Smooth muscle cell (in vitro differentiated cells): ENCODE measurements around the gene INTS2. TPM values are rescaled to one million over a fixed set of nuclear protein-coding genes. Genes with fewer than 3 reads are reported as not detected.

Source experiments
- DNase-seq: peaks from one replicate; lab custom pipeline; 2025; ENCODE audit not compliant: unreplicated experiment; lab: John Stamatoyannopoulos, UW
- H2AFZ ChIP-seq: fragments of 200-600 bp; sonication (generic); 2 replicates; pipeline ENCODE4 v1.6.0; 2016; ENCODE audit warnings: antibody characterized with exemption, low read depth, mild to moderate bottlenecking
- H3F3A ChIP-seq: fragments of 200-600 bp; sonication (generic); 2 replicates; pipeline ENCODE4 v1.6.0; 2017; ENCODE audit warnings: antibody characterized with exemption, low read depth
- H3K27ac ChIP-seq: fragments of 200-600 bp; sonication (generic); 2 replicates; pipeline ENCODE4 v1.5.1; 2016; ENCODE audit warnings: low read depth, mild to moderate bottlenecking
- H3K27me3 ChIP-seq: fragments of 200-600 bp; sonication (generic); 2 replicates; pipeline ENCODE4 v1.6.1; 2016; ENCODE audit warnings: low read depth, mild to moderate bottlenecking
- H3K36me3 ChIP-seq: fragments of 200-600 bp; sonication (generic); 2 replicates; pipeline ENCODE4 v1.5.1; 2016; ENCODE audit warnings: low read depth
- H3K4me1 ChIP-seq: fragments of 200-600 bp; sonication (generic); 2 replicates; pipeline ENCODE4 v1.5.1; 2016; ENCODE audit warnings: low read depth
- H3K4me2 ChIP-seq: fragments of 200-600 bp; sonication (generic); 2 replicates; pipeline ENCODE4 v1.6.0; 2016; ENCODE audit warnings: mild to moderate bottlenecking
- H3K4me3 ChIP-seq: fragments of 200-600 bp; sonication (generic); 2 replicates; pipeline ENCODE4 v1.5.1; 2016; ENCODE audit warnings: mild to moderate bottlenecking
- H3K79me2 ChIP-seq: fragments of 200-600 bp; sonication (generic); 2 replicates; pipeline ENCODE4 v1.6.0; 2016; ENCODE audit warnings: low read depth, mild to moderate bottlenecking
- H3K9ac ChIP-seq: fragments of 200-600 bp; sonication (generic); 2 replicates; pipeline ENCODE4 v1.6.0; 2016; ENCODE audit warnings: low read depth
- H3K9me3 ChIP-seq: fragments of 200-600 bp; sonication (generic); replicated peaks from 2 replicates; pipeline ENCODE4 v1.5.1; 2016; ENCODE audit warnings: low read depth
- H4K20me1 ChIP-seq: fragments of 200-600 bp; sonication (generic); 2 replicates; pipeline ENCODE4 v1.6.0; 2016; ENCODE audit warnings: low read depth
- WGBS: methylation state at CpG from one replicate; pipeline ENCODE4 v1.1.7; 2016; ENCODE audit warnings: low lambda C conversion rate; 5-methylcytosine and 5-hydroxymethylcytosine counted together
- polyA plus RNA-seq: library from polyadenylated mRNA; unstranded; fragments of >200 nt; fragmentation: Nextera tagmentation; extraction: Ambion mirVana; gene quantifications from 2 replicates; pipeline ENCODE4 v1.2.1, GENCODE V29; 2016
- total RNA-seq: library from RNA; depleted of rRNA; stranded (reverse); fragments of >200 nt; gene quantifications from 2 replicates; pipeline ENCODE4 v1.2.3, GENCODE V29; 2014
- TF ChIP-seq, protein P1 (sequence below): fragments of 200-600 bp; sonication (generic); IDR thresholded peaks from 2 replicates; pipeline ENCODE4 v1.5.1; 2017; ENCODE audit warnings: borderline replicate concordance, mild to moderate bottlenecking, antibody characterized with exemption; ENCODE audit not compliant: insufficient read depth, poor library complexity, severe bottlenecking

INTS2 gene
- total and polyA plus RNA-seq, 2 experiments from 2014 or later: 3.9 to 15.5 TPM

DNA sequence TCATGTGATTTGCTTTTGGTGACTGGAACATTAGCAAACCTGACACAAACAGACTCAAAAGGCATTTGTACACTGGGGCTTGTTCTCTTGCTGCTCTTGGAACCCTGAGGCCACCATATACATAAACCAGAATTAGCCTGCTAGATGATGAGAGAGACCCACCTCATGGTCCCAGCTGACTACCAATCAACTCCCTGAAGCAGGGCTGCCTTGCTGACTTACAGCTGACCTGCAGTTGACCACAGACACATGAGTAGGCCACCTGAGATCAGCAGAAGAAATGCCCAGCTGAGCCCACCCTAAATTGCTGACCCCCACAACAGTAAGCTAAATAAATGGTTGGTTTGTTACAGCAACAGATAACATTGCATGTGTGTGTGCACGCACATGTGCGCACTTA, 93.2 kb downstream of the INTS2 start:
- H3K79me2 ChIP-seq: no peaks in the 10 kb centered on the region
- no peaks in the 10 kb centered on the region for H3F3A ChIP-seq
- H3K27me3 ChIP-seq: no peaks in the 10 kb centered on the region
- no peaks in the 10 kb centered on the region for H3K9me3 ChIP-seq
- H3K4me2 ChIP-seq: no peak overlapping the region
- WGBS: 96% methylated on average over 2 of the region's 2 CpGs
- no peak overlapping the region for H3K27ac ChIP-seq
- H3K4me1 ChIP-seq: no peaks in the 10 kb centered on the region
- H3K36me3 ChIP-seq: no peaks in the 10 kb centered on the region
- H3K4me3 ChIP-seq: no peak overlapping the region
- DNase-seq: no peak
- TF ChIP-seq, protein P1, sequence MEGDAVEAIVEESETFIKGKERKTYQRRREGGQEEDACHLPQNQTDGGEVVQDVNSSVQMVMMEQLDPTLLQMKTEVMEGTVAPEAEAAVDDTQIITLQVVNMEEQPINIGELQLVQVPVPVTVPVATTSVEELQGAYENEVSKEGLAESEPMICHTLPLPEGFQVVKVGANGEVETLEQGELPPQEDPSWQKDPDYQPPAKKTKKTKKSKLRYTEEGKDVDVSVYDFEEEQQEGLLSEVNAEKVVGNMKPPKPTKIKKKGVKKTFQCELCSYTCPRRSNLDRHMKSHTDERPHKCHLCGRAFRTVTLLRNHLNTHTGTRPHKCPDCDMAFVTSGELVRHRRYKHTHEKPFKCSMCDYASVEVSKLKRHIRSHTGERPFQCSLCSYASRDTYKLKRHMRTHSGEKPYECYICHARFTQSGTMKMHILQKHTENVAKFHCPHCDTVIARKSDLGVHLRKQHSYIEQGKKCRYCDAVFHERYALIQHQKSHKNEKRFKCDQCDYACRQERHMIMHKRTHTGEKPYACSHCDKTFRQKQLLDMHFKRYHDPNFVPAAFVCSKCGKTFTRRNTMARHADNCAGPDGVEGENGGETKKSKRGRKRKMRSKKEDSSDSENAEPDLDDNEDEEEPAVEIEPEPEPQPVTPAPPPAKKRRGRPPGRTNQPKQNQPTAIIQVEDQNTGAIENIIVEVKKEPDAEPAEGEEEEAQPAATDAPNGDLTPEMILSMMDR: no peak
- no peak overlapping the region for H2AFZ ChIP-seq
- H4K20me1 ChIP-seq: no peaks in the 10 kb centered on the region
- no peak overlapping the region for H3K9ac ChIP-seq

DNA sequence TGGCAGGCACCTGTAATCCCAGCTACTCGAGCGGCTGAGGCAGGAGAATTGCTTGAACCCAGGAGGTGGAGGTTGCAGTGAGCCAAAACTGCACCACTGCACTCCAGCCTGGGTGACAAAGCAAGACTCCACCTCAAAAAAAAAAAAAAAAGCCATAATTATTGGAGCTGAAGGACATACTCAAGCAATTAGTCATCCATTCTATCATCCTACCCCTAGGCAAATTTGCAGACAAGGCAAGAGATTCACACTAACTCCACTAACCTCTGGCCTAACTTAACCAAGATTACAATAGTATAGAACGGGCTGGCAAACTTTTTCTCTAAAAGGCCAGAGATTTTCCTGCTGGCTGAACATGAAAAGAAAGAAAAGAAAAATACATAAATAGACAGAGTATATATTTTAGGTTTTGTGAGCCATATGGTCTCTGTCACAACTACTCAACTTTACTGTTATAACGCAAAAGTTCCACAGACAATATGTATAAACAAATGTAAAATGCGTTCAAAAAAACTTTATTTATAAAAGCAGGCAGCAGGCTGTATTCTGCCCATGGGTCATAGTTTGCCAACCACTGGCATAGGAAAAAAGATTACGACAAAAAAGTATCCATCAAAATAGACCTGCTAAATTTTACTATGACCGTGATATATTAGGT, 94.1 kb downstream of the INTS2 start:
- Histone ChIP-seq H3K79me2 (no peaks in the 10 kb centered on the region), H3K27ac (peak overlapping the region; percentile 20), H3K9ac (no peak overlapping the region), H3K36me3 (no peaks in the 10 kb centered on the region), H3K4me1 (no peaks in the 10 kb centered on the region), H3K27me3 (no peaks in the 10 kb centered on the region), H3K4me3 (no peak overlapping the region), H3F3A (no peaks in the 10 kb centered on the region), H2AFZ (no peak overlapping the region), H4K20me1 (no peaks in the 10 kb centered on the region), H3K9me3 (no peaks in the 10 kb centered on the region), H3K4me2 (peak overlapping the region; percentile 12)
- 83% methylated on average over 7 of the region's 7 CpGs for WGBS
- TF ChIP-seq, protein P1: no peak
- DNase-seq: no peak

DNA sequence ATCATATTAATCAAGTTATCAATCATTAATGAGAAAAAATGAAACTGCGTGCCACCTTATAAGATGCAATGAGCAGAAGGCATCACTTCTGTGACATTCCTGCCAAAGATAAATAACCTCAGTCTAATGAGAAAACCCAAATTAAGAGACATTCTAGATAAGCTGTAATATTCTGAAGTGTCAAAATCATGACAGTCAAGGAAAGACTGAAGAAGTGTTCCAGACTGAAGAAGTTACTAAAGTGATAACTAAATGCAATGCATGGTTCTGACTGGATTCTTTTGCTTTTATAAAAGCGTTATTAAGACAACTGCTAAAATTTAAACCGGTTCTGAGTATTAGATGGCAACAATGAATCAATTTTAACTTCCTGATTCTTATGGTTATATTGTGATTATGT, 95.3 kb downstream of the INTS2 start:
- H3K27ac ChIP-seq: no peak overlapping the region
- H3K4me1 ChIP-seq: no peaks in the 10 kb centered on the region
- no peaks in the 10 kb centered on the region for H3K27me3 ChIP-seq
- H3K4me2 ChIP-seq: no peak overlapping the region
- DNase-seq: no peak
- peaks cover 5% of the 10 kb centered on the region for H3K36me3 ChIP-seq
- WGBS: 94% methylated on average over 3 of the region's 3 CpGs
- H2AFZ ChIP-seq: no peak overlapping the region
- H3K4me3 ChIP-seq: no peak overlapping the region
- H3K9ac ChIP-seq: no peak overlapping the region
- no peaks in the 10 kb centered on the region for H4K20me1 ChIP-seq
- H3F3A ChIP-seq: no peaks in the 10 kb centered on the region
- H3K9me3 ChIP-seq: no peaks in the 10 kb centered on the region
- H3K79me2 ChIP-seq: no peaks in the 10 kb centered on the region
- TF ChIP-seq, protein P1: no peak

DNA sequence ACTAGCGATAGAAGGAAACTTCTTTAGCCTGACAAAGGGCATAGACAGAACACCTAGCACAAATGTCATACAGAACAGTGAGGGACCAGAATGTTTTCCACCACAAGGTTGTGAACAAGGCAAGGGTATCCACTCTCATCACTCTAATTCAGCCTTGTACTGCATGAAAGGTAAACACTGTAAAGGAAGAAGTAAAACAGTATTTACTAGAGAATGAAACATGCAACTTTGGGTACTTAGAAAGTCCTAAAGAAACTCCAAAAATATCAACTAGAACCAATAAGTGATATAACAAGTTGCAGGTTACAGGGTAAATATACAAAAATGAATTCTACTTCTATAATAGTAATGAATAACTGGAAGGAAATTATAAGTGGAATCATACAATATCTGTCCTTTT, 96.7 kb downstream of the INTS2 start:
- TF ChIP-seq, protein P1: no peak
- H3K36me3 ChIP-seq: peaks cover 5% of the 10 kb centered on the region
- no peaks in the 10 kb centered on the region for H3K9me3 ChIP-seq
- WGBS: 97% methylated on average over 1 of the region's 1 CpG
- H3K4me1 ChIP-seq: no peaks in the 10 kb centered on the region
- no peak overlapping the region for H3K9ac ChIP-seq
- no peaks in the 10 kb centered on the region for H4K20me1 ChIP-seq
- no peak overlapping the region for H3K4me2 ChIP-seq
- DNase-seq: no peak
- H3K4me3 ChIP-seq: no peak overlapping the region
- H3K27me3 ChIP-seq: no peaks in the 10 kb centered on the region
- no peaks in the 10 kb centered on the region for H3F3A ChIP-seq
- no peaks in the 10 kb centered on the region for H3K79me2 ChIP-seq
- no peak overlapping the region for H3K27ac ChIP-seq
- H2AFZ ChIP-seq: no peak overlapping the region
